Stimulated activated CD8-positive, alpha-beta memory T cell treated with anti-CD3 and anti-CD28 coated beads, Interleukin-12 subunit alpha, Interleukin-12 subunit beta, amount 100 ng/mL, for 24 hours (primary cell): ENCODE data around the gene DELE1.

Experiments
- DNase-seq: peaks from one replicate; pipeline ENCODE4 v3.0.0-alpha.2; 2020; ENCODE audit errors: extremely low read depth

The DELE1 gene

DNA sequence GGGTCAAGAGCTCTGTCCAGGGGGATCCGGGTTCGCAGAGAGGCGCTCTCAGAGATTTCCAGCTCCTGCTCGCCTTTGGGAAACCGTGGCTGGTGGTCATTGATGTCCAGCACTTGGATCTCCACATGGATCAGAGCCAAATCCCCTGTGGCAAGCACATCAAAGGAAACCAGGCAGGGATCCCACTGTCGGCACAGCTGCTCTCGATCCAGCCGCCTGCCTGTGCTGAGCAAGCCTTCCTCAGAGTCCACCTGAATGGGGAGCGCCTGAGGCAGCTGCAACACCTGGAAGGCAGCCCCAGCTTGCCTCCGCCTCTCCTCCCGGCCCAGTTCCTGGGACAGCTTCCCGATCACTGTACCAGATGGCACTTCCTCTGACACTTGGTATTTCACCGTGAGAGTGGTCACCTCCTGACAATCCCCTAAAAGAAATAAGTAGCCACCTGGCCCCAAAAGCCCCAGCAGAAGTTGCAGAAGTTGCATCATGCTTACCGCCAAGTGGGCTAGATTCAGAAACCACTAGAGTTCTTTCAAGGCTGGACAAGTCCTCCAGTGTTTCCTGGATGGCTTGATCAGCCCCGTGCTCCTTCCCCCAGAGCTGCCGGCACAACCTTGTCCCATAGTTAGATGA is 33.8 kb downstream of the DELE1 start:
- no peak for DNase-seq

DNA sequence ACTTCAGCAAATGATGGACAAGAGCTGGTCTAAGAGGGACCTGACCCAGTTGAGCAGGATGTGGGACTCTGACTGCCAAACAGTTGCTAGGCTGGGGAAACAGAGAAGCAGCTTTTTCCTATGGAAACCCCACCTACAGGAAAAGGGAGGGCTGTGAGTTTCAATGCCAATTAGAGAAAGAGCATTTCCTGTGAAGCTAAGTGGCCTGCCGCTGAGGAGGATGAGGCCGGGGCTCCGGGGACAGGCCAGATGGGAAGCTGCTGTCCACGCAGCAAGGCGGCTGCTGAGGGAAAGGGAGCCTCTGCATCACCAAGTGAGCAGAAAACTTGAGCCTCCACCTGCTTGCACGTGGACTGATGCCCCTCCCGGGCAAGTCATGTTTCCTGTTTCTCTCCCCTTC is 34.4 kb downstream of the DELE1 start, which contains the start of gene PCDH12:
PCDH12 (minus strand) TSS at position 90 of the 400 bp plus-strand sequence. CDS start 351 bp downstream, outside the sequence.
- DNase-seq, result no peak

DNA sequence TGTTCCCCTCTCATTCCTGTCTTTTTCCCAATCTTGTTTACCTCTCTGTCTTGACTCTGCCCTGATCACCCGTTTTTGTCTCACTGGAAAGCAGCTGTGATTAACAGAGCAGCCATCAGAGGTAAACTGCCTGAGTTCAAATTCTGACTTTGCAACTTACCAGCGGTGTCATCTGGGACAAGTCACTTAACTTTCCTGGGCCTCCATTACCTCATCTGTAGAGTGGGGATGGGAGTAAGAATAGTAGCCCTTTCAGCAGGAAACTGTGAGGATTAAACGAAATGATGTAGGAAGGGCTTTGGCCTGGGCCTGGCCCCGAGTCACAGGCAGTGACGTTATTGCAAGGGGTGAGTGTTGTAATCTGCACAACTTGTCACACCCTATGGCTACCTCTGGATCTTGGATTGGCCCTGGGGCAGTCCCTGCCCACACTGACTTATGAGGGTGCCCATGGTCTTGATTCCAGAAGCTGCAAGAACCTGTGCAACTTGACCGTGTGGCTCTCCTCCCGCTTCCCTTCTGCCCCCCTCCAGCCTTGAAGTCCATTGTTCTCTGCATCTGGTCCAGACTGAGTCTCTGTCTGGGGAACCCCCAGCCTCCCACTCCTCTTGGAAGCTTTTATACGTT is 35.0 kb downstream of the DELE1 start:
- no peak for DNase-seq

DNA sequence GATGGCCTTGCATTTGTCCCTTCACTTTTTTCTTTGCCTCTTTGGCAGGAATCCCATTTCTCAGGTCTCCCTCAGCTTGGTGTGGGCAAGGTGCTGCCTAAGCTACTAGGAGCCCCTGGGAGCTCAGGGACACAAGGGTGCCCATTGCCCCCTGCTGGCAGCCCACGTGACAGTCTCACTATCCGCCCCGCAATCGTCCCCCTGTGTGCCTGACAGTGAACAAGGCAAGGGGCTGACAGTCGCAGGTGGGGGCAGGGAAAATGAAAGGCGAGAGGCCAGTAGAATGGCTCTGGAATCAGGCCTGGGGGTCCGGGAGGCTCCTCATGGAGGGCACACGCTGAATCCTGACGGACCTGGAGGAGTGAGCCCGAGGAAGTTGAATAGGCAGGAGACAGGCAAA is 36.3 kb downstream of the DELE1 start:
- no peak for DNase-seq

DNA sequence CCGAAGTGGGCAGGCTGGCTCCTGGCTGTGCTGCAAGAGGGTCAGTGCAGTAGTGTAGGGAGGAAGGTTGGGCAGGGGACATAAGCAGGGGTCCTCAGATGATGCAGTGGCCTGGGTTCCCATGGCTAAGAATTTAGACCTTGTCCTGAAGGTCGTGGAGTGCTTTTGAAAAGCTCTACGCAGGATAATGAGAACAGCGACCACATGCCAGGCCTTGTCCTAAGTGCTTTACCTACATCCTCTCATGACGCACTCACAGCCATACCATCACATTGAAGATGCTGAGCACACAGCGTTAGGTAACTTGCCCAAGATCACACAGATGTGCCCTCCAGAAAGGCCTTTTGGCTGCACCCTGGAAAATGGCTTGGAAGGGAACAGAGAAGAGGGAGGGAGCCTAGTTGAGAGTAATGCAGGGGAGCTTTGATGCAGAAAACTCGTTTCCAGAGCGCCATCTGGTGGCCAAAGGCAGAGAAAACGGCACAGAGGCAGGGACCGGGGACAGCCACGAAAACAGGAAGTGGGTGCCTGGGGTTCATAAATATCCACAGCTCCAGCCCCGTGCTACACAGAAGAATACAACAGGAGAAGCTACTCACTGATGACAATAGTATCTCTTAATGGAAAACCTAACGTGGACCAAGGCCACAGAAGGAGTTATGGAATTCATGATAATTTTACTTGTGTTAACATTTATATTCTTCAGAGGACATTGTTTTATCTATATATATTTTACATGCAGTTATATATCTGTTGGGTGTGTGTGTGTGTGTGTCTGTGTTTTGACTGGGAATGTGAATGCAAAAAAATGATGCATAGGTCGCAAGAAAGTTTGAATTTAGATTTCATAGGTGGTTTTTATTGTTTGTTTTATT is 37.0 kb downstream of the DELE1 start:
- peak; percentile 72 for DNase-seq

DNA sequence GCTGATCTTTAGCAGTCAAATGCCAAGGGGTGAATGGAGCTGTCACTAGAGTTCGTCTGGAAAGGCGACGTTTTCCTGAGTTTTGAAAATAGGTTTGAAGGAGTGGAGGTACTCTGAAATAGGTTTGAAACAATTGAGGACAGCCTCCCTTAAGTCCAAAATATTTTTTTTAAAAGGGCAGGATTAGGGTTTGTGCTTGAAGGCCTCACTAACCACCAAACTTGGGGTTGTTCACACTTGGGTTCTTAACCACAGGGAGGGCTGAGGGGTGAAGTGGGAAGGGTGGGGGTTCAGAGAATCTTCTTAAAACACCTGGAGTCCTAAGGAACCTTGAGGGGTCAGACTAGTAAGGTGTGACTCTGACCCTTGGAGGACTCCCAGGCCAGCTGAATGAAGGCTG is 37.8 kb downstream of the DELE1 start:
- DNase-seq, result no peak

DNA sequence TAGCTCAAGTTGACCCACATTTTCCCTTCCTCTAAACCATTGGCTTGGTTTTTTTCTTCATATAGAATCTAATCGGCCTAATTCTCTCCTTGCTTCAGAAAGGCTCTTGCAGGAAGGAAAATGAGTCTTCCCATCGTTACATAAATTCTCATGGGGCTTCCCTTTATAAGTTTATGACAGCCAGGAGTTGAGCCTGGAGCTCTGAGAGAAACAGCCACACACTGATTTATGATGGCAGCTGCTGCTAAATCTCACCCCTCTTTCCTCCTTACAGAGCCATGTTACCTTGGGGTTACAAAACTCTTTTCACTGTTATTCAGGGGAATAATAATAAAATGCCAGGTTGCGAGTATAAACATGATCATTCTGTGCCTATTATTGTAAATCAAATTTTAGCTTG is 40.0 kb downstream of the DELE1 start:
- DNase-seq, result no peak

DNA sequence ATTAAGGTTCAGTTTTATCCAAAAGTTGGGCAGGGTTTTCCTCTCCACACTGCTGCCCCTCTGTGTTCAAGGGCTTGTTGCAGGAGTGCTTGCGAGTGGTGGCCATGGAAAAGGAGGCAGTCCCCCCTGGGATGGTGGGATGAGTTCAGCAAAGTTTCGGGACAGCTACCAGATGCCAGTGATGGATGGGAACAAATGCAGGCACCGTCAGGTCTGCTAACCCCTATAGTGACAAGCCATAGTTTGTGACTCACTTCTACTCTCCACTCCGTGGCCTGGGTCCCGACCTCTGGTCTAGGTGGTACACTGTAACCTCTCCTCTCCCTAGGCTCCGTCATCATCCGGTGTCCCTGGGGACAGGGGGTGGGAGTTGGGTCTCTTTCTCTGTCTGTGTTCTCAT is 41.4 kb downstream of the DELE1 start:
- DNase-seq, result no peak

DNA sequence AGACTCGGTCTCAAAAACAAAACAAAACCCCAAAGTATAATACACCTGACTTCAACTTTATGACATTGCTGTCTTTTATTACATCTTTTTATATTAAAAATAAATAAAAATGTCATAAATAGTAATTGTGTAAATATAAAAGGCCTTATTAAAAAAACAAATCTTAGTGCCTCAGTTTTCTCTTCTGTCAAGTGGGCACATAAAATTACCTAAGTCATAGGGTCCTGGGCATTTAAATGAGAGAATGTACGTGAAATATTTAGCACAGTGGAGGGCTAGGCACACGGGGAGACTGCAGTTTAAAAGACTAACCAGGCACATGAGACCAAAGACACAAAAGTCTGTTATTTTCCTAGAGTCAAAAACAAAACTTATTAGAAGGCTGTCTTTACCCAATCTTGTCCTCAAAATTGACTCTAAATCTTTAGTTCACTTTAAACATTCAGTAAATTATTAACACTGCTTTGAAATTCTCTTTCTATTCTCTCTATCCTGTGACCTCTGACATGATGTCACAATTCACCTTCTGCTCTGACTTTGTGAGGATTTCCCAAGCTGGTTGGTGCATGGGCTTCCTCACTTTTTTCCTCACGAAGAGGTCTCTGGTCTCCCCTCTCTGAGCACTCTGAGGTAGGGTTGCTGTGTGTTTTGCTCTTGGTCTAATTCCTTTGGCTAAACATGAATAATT is 42.7 kb downstream of the DELE1 start:
- DNase-seq, result no peak

DNA sequence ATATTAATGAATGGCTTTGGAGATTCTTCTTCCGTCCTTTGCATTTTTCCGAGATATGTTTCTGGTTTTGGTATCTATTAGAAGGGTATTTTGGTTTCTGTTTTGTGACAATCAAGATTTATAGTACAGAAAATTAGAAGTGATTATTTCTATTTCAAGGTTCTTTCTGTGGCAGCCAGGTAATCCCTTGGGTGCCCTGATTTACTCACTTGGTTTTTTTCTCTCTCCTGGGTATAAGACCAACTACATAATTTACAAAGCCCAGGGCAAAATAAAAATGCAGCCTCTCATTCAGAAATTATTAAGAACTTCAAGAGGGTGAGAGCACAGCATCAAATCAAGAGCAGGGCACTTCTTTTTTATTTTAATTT is 43.3 kb downstream of the DELE1 start:
- no peak for DNase-seq

DNA sequence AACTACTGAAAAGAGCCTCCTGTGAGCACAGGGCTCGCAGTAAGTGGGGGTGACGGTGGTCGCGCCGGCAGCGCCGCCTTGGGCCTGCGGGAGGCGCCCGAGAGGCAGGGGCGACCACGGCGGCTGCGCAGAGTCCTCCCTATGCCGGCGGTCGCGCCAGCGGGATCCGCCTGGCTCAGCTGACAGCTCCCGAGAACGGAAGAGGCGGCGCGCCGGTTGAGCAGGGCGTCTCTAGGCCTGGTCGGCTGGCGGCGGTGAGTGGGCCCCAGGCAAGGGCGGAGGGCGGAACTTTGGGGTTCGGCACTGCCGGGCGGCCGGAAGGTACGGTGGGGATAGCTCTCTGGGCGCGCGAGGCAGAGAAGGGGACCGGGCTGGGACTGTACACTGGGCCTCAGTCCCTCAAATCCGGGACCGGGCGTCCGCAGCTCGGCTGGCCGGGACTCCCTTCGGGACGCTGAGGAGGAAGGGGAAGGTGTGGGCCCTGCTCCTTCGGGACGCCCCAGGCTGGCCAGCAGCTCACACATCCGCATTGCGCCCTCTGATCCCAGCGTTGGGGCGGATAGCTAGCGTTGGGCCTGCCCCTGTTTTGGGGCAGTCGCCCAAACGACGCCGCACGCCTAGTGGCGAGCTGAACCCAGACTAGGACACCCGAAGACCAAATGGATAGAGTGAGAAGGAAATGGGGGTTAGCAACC is 45.4 kb downstream of the DELE1 start, which contains the start of gene RNF14:
RNF14 (plus strand) TSS at position 192 of the 695 bp plus-strand sequence. CDS start 4,484 bp downstream, outside the sequence.
- peak; percentile 83 for DNase-seq

DNA sequence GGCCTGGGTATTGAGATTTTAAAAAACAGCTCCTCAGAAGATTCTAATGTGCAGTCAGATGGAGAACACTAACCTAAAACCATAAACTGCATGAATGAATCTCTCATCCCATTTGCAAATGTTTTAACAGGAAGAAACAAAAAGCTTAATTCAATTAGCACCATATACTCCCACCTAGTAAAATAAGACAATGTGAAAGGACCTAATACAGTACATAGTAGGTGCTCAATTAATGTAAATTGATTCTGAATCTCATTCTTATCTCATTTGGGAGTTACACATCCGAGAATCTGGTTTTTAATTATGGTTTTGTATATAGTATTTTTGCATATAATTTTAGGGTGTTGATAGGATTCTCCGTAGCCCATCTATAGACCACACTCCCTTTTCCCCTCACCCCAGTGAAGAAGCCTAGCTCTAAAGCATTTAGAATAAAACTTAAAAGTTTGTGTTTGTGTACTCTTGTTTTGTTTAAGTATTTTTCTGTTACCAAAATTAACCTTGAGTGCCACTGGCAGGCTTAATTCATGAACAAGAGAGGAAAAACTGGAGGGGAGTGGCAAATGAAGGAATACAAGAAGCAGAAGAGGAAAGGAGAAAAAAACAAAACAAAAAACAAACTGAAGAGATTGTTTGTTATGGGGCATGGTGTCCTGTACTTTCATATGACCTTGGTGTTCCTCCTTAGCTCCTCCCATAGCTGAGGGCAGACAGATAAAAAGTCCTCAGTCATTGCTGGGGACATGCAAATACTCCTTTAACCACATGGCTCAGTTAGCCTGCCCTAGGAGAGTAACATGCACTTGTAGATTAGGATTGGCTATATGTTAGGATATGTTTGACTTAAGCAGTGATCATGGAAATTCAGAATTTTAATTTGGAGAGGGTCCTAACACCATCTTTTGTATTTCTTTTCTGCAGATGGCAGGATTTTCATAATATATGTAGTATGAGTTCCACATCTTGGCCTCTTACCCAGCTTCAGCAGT is 46.4 kb downstream of the DELE1 start:
- no peak for DNase-seq

DNA sequence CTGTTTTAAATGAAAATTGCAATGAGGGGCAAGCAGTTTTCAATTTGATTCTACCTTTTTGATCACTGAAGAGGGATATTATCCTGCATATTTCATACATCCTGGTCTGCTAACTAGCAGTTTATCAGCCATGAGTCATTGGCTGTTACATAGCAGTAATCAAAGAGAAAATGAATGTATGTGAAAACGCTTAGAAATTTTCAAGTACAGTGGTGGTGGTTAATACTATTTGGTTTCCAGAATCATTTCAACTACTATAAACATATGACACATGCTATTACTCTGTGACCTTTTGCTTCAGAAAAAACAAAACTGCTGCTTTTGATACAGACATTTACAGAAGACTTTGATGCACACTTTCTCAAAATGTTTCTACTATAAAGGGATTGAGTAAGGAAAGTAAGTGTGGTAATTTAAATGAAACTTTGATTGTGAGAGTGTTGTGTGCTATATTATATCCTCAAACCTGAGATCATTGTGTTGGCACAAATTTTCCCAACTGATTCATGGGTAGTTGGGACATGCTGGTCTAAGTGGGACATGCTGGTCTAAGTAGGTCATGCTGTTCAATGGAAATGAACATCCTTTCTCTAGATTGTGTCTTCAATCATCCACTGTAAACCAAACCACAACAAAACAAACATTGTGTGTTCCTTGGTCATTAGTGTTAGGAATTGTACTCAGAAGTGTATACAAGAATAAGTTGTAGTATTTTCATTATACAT is 50.4 kb downstream of the DELE1 start:
- no peak for DNase-seq

DNA sequence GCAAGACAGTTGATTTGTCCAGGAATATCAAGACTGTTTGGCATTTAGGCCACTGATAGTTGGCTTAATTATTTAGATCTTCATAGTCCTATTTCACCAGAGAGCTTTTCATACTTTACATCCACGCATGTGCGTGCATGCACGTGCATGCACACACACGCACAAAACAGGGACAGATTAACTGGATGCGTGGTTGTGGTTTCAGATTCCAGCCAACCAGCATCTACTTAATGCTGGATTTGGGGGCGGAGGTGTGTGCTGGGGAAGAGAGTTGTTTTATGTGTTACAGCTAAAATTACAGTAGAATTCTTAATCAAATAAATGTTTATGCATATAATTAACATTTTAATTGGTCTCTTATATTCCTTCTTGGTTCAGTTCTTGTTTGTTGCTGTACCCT is 52.5 kb downstream of the DELE1 start:
- no peak for DNase-seq

DNA sequence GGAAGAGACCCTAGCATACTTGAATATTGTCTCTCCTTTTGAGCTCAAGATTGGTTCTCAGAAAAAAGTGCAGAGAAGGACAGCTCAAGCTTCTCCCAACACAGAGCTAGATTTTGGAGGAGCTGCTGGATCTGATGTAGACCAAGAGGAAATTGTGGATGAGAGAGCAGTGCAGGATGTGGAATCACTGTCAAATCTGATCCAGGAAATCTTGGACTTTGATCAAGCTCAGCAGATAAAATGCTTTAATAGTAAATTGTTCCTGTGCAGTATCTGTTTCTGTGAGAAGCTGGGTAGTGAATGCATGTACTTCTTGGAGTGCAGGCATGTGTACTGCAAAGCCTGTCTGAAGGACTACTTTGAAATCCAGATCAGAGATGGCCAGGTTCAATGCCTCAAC is 54.7 kb downstream of the DELE1 start:
- DNase-seq, result no peak

DNA sequence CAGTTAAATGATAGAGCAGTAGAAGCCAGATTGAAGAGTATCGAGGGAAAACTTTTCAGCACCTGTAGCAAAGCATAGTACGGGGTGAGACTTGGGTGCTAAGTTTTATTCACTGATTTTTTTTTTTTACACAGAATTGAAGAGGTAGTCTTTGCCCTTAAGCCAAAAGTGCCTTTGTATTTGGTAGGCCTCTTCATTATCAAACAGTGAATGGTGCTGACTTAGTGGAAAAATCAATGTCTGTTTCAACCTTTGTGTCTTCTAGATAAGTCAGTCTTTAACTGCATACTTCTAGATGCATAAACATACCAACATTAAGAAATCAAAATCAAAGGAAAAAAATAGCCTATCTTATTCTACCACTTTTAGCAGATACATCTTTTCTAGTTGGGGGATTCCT is 59.0 kb downstream of the DELE1 start:
- no peak for DNase-seq

DNA sequence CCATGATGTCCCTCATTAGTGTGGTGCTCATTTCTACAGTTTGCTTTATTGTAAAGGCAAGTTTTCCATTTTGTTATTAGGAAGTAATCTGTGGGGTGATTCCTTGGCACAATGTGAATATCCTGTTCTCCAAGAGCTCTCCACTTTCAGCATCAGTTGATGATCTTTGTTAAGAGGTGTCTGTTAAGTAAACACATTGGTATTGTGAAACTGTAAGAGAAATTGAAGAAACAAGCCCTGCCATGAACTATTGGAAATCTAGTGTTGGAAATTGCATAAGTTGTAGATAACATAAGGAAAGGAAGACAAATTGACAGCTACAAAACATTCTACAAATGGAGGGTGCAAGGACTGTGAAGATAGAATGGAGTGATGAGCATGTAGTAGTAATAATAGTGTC is 62.4 kb downstream of the DELE1 start:
- no peak for DNase-seq

DNA sequence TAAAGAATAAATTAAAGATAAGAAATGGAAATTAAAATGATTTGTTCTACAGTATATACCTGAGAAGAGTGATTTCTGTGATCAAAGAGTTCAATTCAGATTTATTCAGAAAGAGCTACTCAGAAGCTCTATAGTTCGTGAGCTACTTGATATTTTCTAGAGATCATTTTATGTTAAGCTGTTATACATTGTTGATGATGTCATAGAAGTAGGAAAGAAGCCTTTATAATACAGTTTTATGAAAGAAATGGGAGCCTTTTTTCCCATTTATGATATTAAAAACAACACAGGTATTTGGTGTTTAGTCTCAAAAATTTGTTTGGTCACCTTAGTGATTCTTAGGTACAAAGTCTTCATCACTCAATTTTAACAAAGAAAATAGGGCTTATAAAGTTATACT is 66.0 kb downstream of the DELE1 start:
- no peak for DNase-seq
